H1 (cell line): Measurements from ENCODE around the gene ABHD2. TPM values are rescaled to one million over a fixed set of nuclear protein-coding genes. Genes with fewer than 3 reads are reported as not detected.

Experiments used
- CTCF ChIA-PET: fragments of 300-600 bp; sonication (Branson Sonifier 250); formaldehyde crosslinking; loops from one replicate; lab custom pipeline; 2021; ENCODE audit not compliant: partially characterized antibody; lab: Charles Lee
- POLR2A ChIA-PET: fragments of 300-600 bp; sonication (Branson Sonifier 250); formaldehyde crosslinking; loops from one replicate; lab custom pipeline; 2021; ENCODE audit warnings: inconsistent platforms; ENCODE audit not compliant: partially characterized antibody; lab: Charles Lee
- DNase-seq, 2 experiments: peaks; one replicate each; pipeline versions ENCODE4 v3.0.0 to v3.0.0-alpha.2; 2010 to 2022; ENCODE audit warnings: low spot score in 2 of 2, low read depth in 1 of 2, mixed read lengths in 1 of 2
- FAIRE-seq: peaks from 2 replicates; lab custom pipeline; 2011; peaks lifted over from hg19 to GRCh38; lab: Jason Lieb, UNC
- H2AFZ ChIP-seq: 2 replicates; pipeline ENCODE4 v1.8.1; 2012; ENCODE audit warnings: low read length, inconsistent platforms
- H2AK5ac ChIP-seq: 2 replicates; pipeline ENCODE4 v1.6.1; 2013; ENCODE audit warnings: low read depth, low read length
- H2BK120ac ChIP-seq: replicated peaks from 2 replicates; pipeline ENCODE3; 2013; ENCODE audit warnings: low read depth, low read length, inconsistent platforms
- H2BK12ac ChIP-seq: 2 replicates; pipeline ENCODE4 v1.6.1; 2013; ENCODE audit warnings: low read depth, low read length
- H2BK15ac ChIP-seq: 2 replicates; pipeline ENCODE4 v1.6.1; 2013; ENCODE audit warnings: low read length
- H2BK20ac ChIP-seq: 2 replicates; pipeline ENCODE4 v1.6.1; 2013; ENCODE audit warnings: low read length
- H2BK5ac ChIP-seq: 2 replicates; pipeline ENCODE4 v1.6.1; 2013; ENCODE audit warnings: low read depth, low read length
- H3K14ac ChIP-seq: 2 replicates; pipeline ENCODE4 v1.6.1; 2013; ENCODE audit warnings: inconsistent platforms; ENCODE audit not compliant: insufficient read length
- H3K18ac ChIP-seq: 2 replicates; pipeline ENCODE4 v1.6.1; 2013; ENCODE audit warnings: low read length; ENCODE audit errors: extremely low read depth
- H3K23ac ChIP-seq: 2 replicates; pipeline ENCODE4 v1.6.1; 2013; ENCODE audit warnings: inconsistent platforms; ENCODE audit not compliant: insufficient read length
- H3K23me2 ChIP-seq: 2 replicates; pipeline ENCODE4 v1.6.1; 2013; ENCODE audit warnings: low read depth, low read length
- H3K27ac ChIP-seq: 2 replicates; pipeline ENCODE4 v1.6.1; 2011; ENCODE audit warnings: low read depth, low read length, inconsistent platforms
- H3K27me3 ChIP-seq, 4 experiments: replicated peaks in 1 of 4; 1 replicate in 1 of 4; 2 replicates in 3 of 4; pipeline versions ENCODE4 v1.6.1 to v1.8.1; 2011 to 2013; ENCODE audit warnings: low read length in 3 of 4, mild to moderate bottlenecking in 3 of 4, inconsistent platforms in 2 of 4, mixed read lengths in 2 of 4, moderate library complexity in 1 of 4; ENCODE audit not compliant: control insufficient read depth in 3 of 4, insufficient read depth in 3 of 4; ENCODE audit errors: extremely low read depth in 1 of 4
- H3K36me3 ChIP-seq, 4 experiments: 2 replicates each; pipeline versions ENCODE4 v1.6.1 to v1.8.1; 2011 to 2013; ENCODE audit warnings: mild to moderate bottlenecking in 4 of 4, low read length in 3 of 4, moderate library complexity in 2 of 4, control low read depth in 1 of 4, inconsistent platforms in 1 of 4; ENCODE audit not compliant: insufficient read depth in 4 of 4, control insufficient read depth in 2 of 4
- H3K4ac ChIP-seq: replicated peaks from 2 replicates; pipeline ENCODE3; 2013; ENCODE audit warnings: low read length, low read depth, mixed read lengths, inconsistent platforms; ENCODE audit not compliant: insufficient read length
- H3K4me1 ChIP-seq, 4 experiments: replicated peaks in 1 of 4; 1 replicate in 1 of 4; 2 replicates in 3 of 4; pipeline versions ENCODE4 v1.6.1 to v1.8.1; 2011 to 2013; ENCODE audit warnings: low read length in 3 of 4, inconsistent platforms in 2 of 4, mixed read lengths in 1 of 4; ENCODE audit not compliant: insufficient read depth in 4 of 4, control insufficient read depth in 3 of 4
- H3K4me2 ChIP-seq, 2 experiments: 2 replicates each; pipeline versions ENCODE4 v1.6.1 to v1.8.1; 2011 to 2013; ENCODE audit warnings: low read depth in 2 of 2, low read length in 2 of 2, control low read depth in 1 of 2, inconsistent platforms in 1 of 2, mild to moderate bottlenecking in 1 of 2; ENCODE audit not compliant: insufficient read depth in 1 of 2
- H3K4me3 ChIP-seq, 4 experiments: fragments of 200-600, 300-600 bp in 1 of 4; sonication (generic), shearing (Covaris generic), sonication (Bioruptor Twin) in 1 of 4; 2 replicates each; pipeline versions ENCODE4 v1.5.1 to v1.8.1; 2011 to 2016; ENCODE audit warnings: low read length in 4 of 4, low read depth in 3 of 4, control low read depth in 2 of 4, inconsistent platforms in 2 of 4, mild to moderate bottlenecking in 2 of 4, mixed read lengths in 1 of 4, moderate library complexity in 1 of 4; ENCODE audit not compliant: insufficient read depth in 2 of 4; ENCODE audit errors: extremely low read depth in 1 of 4
- H3K56ac ChIP-seq: replicated peaks from 2 replicates; pipeline ENCODE3; 2013; ENCODE audit warnings: low read depth, mild to moderate bottlenecking, mixed read lengths, low read length, inconsistent platforms; ENCODE audit not compliant: insufficient read length
- H3K79me1 ChIP-seq: 2 replicates; pipeline ENCODE4 v1.6.1; 2013; ENCODE audit warnings: low read depth, low read length, control low read depth
- H3K79me2 ChIP-seq, 2 experiments: 2 replicates each; pipeline versions ENCODE4 v1.6.1 to v1.8.1; 2012 to 2013; ENCODE audit warnings: low read length in 2 of 2, mild to moderate bottlenecking in 2 of 2, inconsistent platforms in 1 of 2; ENCODE audit not compliant: insufficient read depth in 2 of 2, control insufficient read depth in 1 of 2
- H3K9ac ChIP-seq, 4 experiments: replicated peaks in 1 of 4; 1 replicate in 1 of 4; 2 replicates in 3 of 4; pipeline versions ENCODE4 v1.6.1 to v1.8.1; 2011 to 2013; ENCODE audit warnings: low read depth in 3 of 4, low read length in 3 of 4, control low read depth in 2 of 4, mild to moderate bottlenecking in 2 of 4, moderate library complexity in 2 of 4, inconsistent platforms in 1 of 4; ENCODE audit errors: extremely low read depth in 1 of 4
- H3K9me3 ChIP-seq, 2 experiments: 2 replicates each; pipeline versions ENCODE4 v1.6.1 to v1.8.1; 2012 to 2013; ENCODE audit warnings: mild to moderate bottlenecking in 2 of 2, moderate library complexity in 2 of 2, control low read depth in 1 of 2, inconsistent platforms in 1 of 2, low read depth in 1 of 2, low read length in 1 of 2, mixed read lengths in 1 of 2; ENCODE audit not compliant: insufficient read depth in 2 of 2
- H4K20me1 ChIP-seq, 2 experiments: replicated peaks in 1 of 2; 2 replicates each; pipeline versions ENCODE3 to v1.8.1; 2011 to 2013; ENCODE audit warnings: inconsistent platforms in 2 of 2, low read length in 2 of 2, mild to moderate bottlenecking in 1 of 2; ENCODE audit not compliant: insufficient read depth in 2 of 2, control insufficient read depth in 1 of 2
- H4K5ac ChIP-seq: 2 replicates; pipeline ENCODE4 v1.6.1; 2013; ENCODE audit warnings: low read length, low read depth, mixed read lengths, inconsistent platforms; ENCODE audit not compliant: insufficient read length
- H4K8ac ChIP-seq: 2 replicates; pipeline ENCODE4 v1.8.0; 2013; ENCODE audit warnings: mild to moderate bottlenecking, moderate library complexity, low read length, inconsistent platforms; ENCODE audit not compliant: insufficient read depth; ENCODE audit errors: extremely low read depth
- H4K91ac ChIP-seq: replicated peaks from 2 replicates; pipeline ENCODE3; 2013; ENCODE audit warnings: low read length, mixed read lengths, inconsistent platforms; ENCODE audit not compliant: insufficient read length
- CREB1 ChIP-seq: IDR thresholded peaks from 2 replicates; pipeline ENCODE4 v1.6.1; 2012; ENCODE audit warnings: inconsistent platforms
- EGR1 ChIP-seq: IDR thresholded peaks from 2 replicates; pipeline ENCODE4 v1.6.1; 2011; ENCODE audit warnings: low read depth, low read length, borderline replicate concordance
- KDM1A ChIP-seq: fragments of 200-600, 300-600 bp; sonication (generic); IDR thresholded peaks from 2 replicates; pipeline ENCODE4 v1.7.1; 2016; ENCODE audit warnings: mild to moderate bottlenecking, low read length, borderline replicate concordance
- MAFK ChIP-seq: IDR thresholded peaks from 2 replicates; pipeline ENCODE4 v1.6.1; 2012; ENCODE audit warnings: low read depth, mild to moderate bottlenecking, improper control_type of control experiment, low read length
- NANOG ChIP-seq: IDR thresholded peaks from 2 replicates; pipeline ENCODE4 v1.6.1; 2011; ENCODE audit warnings: low read length, low read depth, mild to moderate bottlenecking, inconsistent platforms; ENCODE audit not compliant: insufficient read depth, poor library complexity, severe bottlenecking
- RAD21 ChIP-seq, 2 experiments: IDR thresholded peaks in 1 of 2; conservative IDR thresholded peaks in 1 of 2; 2 replicates each; pipeline ENCODE4 v1.6.1; 2011; ENCODE audit warnings: low read depth in 2 of 2, low read length in 2 of 2, improper control_type of control experiment in 1 of 2, inconsistent platforms in 1 of 2, mild to moderate bottlenecking in 1 of 2, moderate library complexity in 1 of 2
- RNF2 ChIP-seq: fragments of 200-900, 300-1000 bp; sonication (generic); IDR thresholded peaks from 2 replicates; pipeline ENCODE4 v1.7.1; 2016; ENCODE audit warnings: borderline replicate concordance, low read depth, mild to moderate bottlenecking, antibody characterized with exemption, low read length; ENCODE audit not compliant: poor library complexity, severe bottlenecking; ENCODE audit errors: missing control alignments
- SAP30 ChIP-seq: fragments of 300-600 bp; sonication (generic); IDR thresholded peaks from 2 replicates; pipeline ENCODE4 v1.7.1; 2012; ENCODE audit warnings: low read length, moderate library complexity, mild to moderate bottlenecking, inconsistent platforms; ENCODE audit not compliant: insufficient read depth, insufficient replicate concordance
- SP4 ChIP-seq: IDR thresholded peaks from 2 replicates; pipeline ENCODE4 v1.6.1; 2012; ENCODE audit warnings: low read length, inconsistent platforms
- TAF7 ChIP-seq: optimal IDR thresholded peaks from 2 replicates; pipeline ENCODE3; 2011; ENCODE audit warnings: low read depth, mild to moderate bottlenecking, inconsistent platforms, low read length, moderate library complexity, borderline replicate concordance
- TCF12 ChIP-seq: IDR thresholded peaks from 2 replicates; pipeline ENCODE4 v1.6.1; 2011; ENCODE audit warnings: low read depth, mild to moderate bottlenecking, low read length
- WGBS, 2 experiments: shearing (Covaris generic) in 1 of 2; methylation state at CpG; one replicate each; pipeline versions ENCODE4 v1.1.6 to v1.1.7; 2013 to 2015; ENCODE audit warnings: low lambda C conversion rate in 2 of 2, mixed read lengths in 2 of 2, inconsistent platforms in 1 of 2, low coverage in 1 of 2, missing lambda C conversion rate in 1 of 2; ENCODE audit not compliant: insufficient replicate concordance in 2 of 2, insufficient coverage in 1 of 2, insufficient read length in 1 of 2; ENCODE audit errors: extremely low coverage in 1 of 2, missing lambda C conversion rate in 1 of 2; 5-methylcytosine and 5-hydroxymethylcytosine counted together
- polyA plus RNA-seq, 7 experiments: library from polyadenylated mRNA; depleted of rRNA in 3 of 7; stranded (reverse) in 5 of 7; unstranded in 2 of 7; fragments of >200 nt in 5 of 7; fragments of 200-250 nt in 2 of 7; gene quantifications; 1 replicate in 5 of 7; 2 replicates in 1 of 7; 4 replicates in 1 of 7; pipeline versions ENCODE4 v1.2.1 to v1.2.3, GENCODE V29; 2011 to 2013; ENCODE audit warnings: missing spikeins in 2 of 7, mixed read lengths in 2 of 7
- total RNA-seq: library from RNA; stranded (reverse); fragmentation: NEBNext Ultra II Directional; extraction: Animal tissue kit (Norgen Biotek cat#: 25700); gene quantifications from 2 replicates; pipeline ENCODE4 v1.2.1, GENCODE V29; 2021

ABHD2 gene
- total and polyA plus RNA-seq, 2 of the 8 experiments (the other 6 are each of a cell fraction or from before 2014, with no cell fraction given) = 9.1 to 23.7 TPM

- no peak overlapping the region for H3K4ac ChIP-seq
- H2BK5ac ChIP-seq = no peak overlapping the region
- no peak overlapping the region for H3K56ac ChIP-seq
- no peak overlapping the region for H3K4me2 ChIP-seq
- ChIA-PET CTCF (interaction anchor here (0.6 to 3.9 kb wide), 7 partner anchors 8 to 85 kb away, joined by 3 to 33 read pairs (median 3); no protein-coding TSS in a partner anchor), POLR2A (interaction anchor here (1.5 kb wide), 1 partner anchor 12 kb away, joined by 6 read pairs; no protein-coding TSS in a partner anchor)
- no peak overlapping the region for H4K91ac ChIP-seq
- no peaks in the 10 kb centered on the region for H3K9me3 ChIP-seq
- H3K36me3 ChIP-seq = no peaks in the 10 kb centered on the region
- H3K23me2 ChIP-seq = no peaks in the 10 kb centered on the region
- no peak overlapping the region for H4K5ac ChIP-seq
- no peak overlapping the region for H3K9ac ChIP-seq
- H3K23ac ChIP-seq = no peak overlapping the region
- H3K27ac ChIP-seq = no peak overlapping the region
- FAIRE-seq = no peak
- H2BK20ac ChIP-seq = no peak overlapping the region
- H2AK5ac ChIP-seq = no peak overlapping the region
- no peaks in the 10 kb centered on the region for H3K79me1 ChIP-seq
- WGBS, 2 experiments = 96% methylated on average over 4 of the region's 4 CpGs; no CpG with 5 or more reads in 1 of the 2 experiments
- H2BK15ac ChIP-seq = no peak overlapping the region
- H4K8ac ChIP-seq = no peak overlapping the region
- H2BK120ac ChIP-seq = no peak overlapping the region
- H3K27me3 ChIP-seq = no peaks in the 10 kb centered on the region
- H3K14ac ChIP-seq = no peak overlapping the region
- no peaks in the 10 kb centered on the region for H4K20me1 ChIP-seq
- no peak overlapping the region for H3K18ac ChIP-seq
- no peaks in the 10 kb centered on the region for H3K79me2 ChIP-seq
- no peak overlapping the region for H2AFZ ChIP-seq
- no peak for DNase-seq
- no peaks in the 10 kb centered on the region for H3K4me1 ChIP-seq
- no peak overlapping the region for H3K4me3 ChIP-seq
- no peak overlapping the region for H2BK12ac ChIP-seq
- TF ChIP-seq CREB1 = no peak
- TF ChIP-seq SP4 = no peak
- TF ChIP-seq KDM1A = no peak
- TF ChIP-seq MAFK = no peak
- no peak for TF ChIP-seq TCF12
- no peak for TF ChIP-seq EGR1
- TF ChIP-seq RNF2 = no peak
- no peak for TF ChIP-seq TAF7
- TF ChIP-seq NANOG = no peak
- no peak for TF ChIP-seq RAD21 (IDR thresholded peaks at IDR 0.05 in 1 of 2, conservative IDR thresholded peaks at IDR 0.05 in 1 of 2; ENCODE audit: low read depth in 2 of 2, low read length in 2 of 2)
- no peak for TF ChIP-seq SAP30
These were observed 13.7 kb upstream of the ABHD2 start for GRCh38 chr15:89074402-89075012.
